IPS-18c (cell line): ENCODE measurements around the gene SLC24A3.

Experiments
- H3K4me3 ChIP-seq: 2 replicates; pipeline ENCODE4 v1.7.0; 2013; ENCODE audit warnings: low read depth, mild to moderate bottlenecking, low read length, moderate library complexity; ENCODE audit not compliant: insufficient read depth
- H3K9me3 ChIP-seq: one replicate; pipeline ENCODE4 v1.6.1; 2013; ENCODE audit warnings: mild to moderate bottlenecking, low read length, moderate library complexity; ENCODE audit not compliant: control insufficient read depth, insufficient read depth

The SLC24A3 gene

GRCh38 chr20:19412254-19412653, 199.8 kb downstream of the SLC24A3 start:
- Histone ChIP-seq H3K4me3 (no peak overlapping the region), H3K9me3 (no peaks in the 10 kb centered on the region)

GRCh38 chr20:19414600-19414999, 202.2 kb downstream of the SLC24A3 start:
- no peaks in the 10 kb centered on the region for H3K9me3 ChIP-seq
- H3K4me3 ChIP-seq = no peak overlapping the region

DNA sequence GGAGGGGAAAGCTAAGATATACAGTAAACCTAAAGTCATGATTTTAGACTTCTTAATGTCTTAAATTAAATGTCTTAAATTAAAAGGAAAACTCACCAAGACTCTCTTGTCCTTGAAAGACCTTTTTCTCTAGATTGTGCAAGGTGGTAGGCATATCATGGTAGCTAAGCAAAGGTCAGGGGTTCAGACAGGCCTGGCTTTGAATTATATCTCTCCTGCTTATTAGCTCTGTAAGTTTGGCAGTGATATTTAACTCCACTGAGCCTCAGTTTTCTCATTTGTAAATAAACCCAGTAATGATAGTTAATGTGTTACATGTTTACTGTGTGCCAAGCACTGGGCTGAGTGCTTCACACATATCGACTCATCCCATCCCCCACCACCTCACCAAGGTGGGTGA, 203.3 kb downstream of the SLC24A3 start:
- no peaks in the 10 kb centered on the region for H3K9me3 ChIP-seq
- H3K4me3 ChIP-seq = no peak overlapping the region

GRCh38 chr20:19416627-19417026, 204.2 kb downstream of the SLC24A3 start:
- H3K9me3 ChIP-seq = no peaks in the 10 kb centered on the region
- H3K4me3 ChIP-seq = no peak overlapping the region

DNA sequence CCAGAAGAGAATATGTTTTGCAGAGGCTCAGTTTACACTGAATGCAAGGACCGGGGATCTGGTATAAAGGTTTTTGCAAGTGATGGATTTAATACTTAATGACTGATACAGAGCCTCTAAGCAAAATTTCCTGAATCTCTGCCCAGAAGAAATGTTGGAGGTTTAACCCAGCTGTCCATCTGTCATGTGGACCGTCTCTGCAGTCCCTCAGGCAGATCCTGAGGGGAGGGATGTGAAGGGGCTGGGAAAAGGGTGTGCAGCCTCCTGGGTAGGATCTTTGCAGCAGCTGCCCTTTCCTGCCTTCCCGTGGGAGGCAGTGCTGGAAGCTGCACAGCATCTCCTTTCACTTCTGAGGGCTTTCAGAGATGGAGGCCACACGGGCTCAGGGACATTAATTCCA, 207.0 kb downstream of the SLC24A3 start:
- H3K4me3 ChIP-seq = no peak overlapping the region
- no peaks in the 10 kb centered on the region for H3K9me3 ChIP-seq

- no peak overlapping the region for H3K4me3 ChIP-seq
- no peaks in the 10 kb centered on the region for H3K9me3 ChIP-seq
Observed at GRCh38 chr20:19423097-19423899, 210.9 kb downstream of the SLC24A3 start.

DNA sequence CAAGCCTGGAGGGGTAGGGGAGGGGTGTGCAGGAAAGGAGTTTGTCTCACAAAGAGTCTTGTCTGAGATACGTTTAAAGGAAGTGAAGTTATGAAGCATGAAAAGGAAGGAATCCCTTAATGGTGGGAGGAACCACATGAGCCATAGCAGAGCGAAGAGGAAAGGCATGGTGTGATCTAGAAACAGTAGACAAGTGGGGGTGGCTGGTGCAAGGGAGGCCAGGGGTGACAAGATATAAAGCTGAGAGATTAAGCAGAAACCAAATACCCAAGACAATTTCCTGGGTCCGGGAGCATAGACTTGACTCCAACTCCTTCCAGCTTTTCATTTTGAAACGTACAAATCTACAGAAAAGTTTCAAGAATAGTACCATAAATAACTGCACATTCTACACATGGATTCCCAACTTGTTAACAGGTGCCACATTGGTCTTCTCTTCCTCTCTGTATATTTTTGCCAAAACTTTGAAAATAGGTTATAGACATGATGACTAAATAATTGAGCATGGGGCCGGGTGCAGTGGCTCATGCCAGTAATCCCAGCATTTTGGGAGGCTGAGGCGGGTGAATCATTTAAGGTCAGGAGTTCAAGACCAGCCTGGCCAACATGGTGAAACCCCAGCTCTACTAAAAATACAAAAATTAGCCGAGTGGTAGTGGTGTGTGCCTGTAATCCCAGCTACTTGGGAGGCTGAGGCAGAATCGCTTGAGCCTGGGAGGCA, 211.6 kb downstream of the SLC24A3 start:
- H3K9me3 ChIP-seq = no peaks in the 10 kb centered on the region
- H3K4me3 ChIP-seq = no peak overlapping the region

GRCh38 chr20:19426356-19426755, 213.9 kb downstream of the SLC24A3 start:
- Histone ChIP-seq H3K4me3 (no peak overlapping the region), H3K9me3 (no peaks in the 10 kb centered on the region)

DNA sequence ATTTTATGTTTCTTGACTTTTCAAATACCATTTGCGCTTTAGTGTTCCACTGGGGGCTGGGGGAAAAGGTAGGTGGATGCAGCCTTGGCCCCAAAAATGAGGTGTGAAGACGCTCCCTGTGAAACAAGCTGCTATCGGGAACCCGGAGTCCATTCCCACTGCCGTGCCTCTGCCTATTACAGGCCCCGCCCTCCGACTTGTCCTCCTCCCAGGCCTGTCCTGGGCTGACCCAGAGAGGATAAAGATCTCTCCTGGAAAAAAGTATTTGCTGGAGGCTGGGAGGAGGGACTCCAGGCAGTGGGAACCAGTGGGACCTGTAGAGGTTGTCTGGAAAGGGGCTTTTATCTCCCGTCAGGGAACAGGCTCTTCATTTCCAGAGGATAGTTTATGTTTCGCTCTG, 215.0 kb downstream of the SLC24A3 start:
- Histone ChIP-seq H3K4me3 (no peak overlapping the region), H3K9me3 (no peaks in the 10 kb centered on the region)

DNA sequence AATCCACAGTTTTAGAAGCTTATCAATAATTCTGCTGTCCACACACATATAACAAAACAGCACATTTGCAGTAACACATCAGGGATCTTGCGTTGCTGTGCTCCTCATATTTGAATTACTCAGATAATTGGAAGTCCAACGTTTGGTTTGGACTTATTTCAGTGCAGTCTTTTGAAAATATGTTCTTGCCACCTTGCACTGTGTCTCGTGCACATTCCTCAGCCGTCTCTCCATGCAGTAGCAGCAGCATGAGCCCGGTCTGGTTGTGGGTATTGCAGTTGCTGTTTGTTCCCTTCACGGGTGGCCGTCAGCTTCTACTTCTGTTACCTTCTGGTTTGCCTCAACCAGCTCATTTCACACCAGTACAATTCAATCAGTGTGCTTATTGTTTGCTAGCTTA, 215.5 kb downstream of the SLC24A3 start:
- no peak overlapping the region for H3K4me3 ChIP-seq
- H3K9me3 ChIP-seq = no peaks in the 10 kb centered on the region

DNA sequence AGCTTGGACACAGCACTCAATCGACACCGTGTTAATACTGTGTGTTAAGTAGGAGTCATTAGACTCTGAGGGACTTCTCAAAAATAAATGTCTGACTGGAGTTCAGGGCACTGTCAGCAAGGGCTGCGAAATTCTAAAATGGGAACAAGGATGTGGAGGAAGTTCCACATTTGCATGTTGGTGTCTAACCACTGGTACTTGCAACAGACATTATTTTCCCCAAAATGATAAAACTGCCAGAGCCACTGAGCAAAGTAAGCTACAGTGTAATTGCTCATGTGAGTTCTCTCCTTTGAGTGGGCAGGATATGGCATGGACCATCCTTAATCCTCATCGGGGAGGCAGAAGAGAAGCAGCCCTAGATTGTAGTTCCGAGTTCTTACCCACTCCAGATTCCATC, 215.9 kb downstream of the SLC24A3 start:
- no peaks in the 10 kb centered on the region for H3K9me3 ChIP-seq
- H3K4me3 ChIP-seq = no peak overlapping the region

GRCh38 chr20:19429538-19429937, 217.1 kb downstream of the SLC24A3 start:
- H3K9me3 ChIP-seq = no peaks in the 10 kb centered on the region
- no peak overlapping the region for H3K4me3 ChIP-seq

DNA sequence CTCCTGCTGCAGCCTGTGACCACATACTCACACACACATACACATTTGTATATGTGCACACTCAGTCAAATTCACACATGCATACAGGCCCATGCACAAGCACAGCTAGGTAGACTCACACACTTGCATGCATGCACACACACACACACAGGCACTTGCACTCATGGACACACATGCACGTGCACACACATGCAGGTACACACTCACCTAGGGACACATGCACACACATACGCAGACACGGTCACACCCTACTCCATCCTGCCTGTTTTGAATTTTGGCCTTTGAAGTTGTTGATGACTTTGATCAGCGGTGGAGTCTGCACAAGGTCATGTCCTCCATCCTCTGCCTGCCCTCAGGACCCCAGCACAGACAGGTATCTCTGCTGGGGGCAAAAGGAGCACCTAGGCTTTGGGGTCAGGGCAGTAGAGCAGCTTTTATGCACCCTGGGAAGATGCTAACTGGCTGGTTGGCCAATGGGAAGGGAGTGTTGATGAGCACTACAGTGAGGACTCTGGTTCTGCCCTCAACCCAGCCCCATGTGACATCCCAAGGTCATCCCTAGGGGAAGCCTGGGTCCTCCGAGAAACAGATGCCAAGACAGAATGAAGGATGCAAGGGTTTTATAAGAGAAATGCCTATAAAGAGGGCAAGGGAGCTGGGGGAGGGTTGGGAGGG, 218.3 kb downstream of the SLC24A3 start:
- Histone ChIP-seq H3K9me3 (no peaks in the 10 kb centered on the region), H3K4me3 (no peak overlapping the region)

- no peak overlapping the region for H3K4me3 ChIP-seq
- no peaks in the 10 kb centered on the region for H3K9me3 ChIP-seq
Observed at GRCh38 chr20:19431316-19431700, 218.9 kb downstream of the SLC24A3 start.

- no peak overlapping the region for H3K4me3 ChIP-seq
- no peaks in the 10 kb centered on the region for H3K9me3 ChIP-seq
Observed at GRCh38 chr20:19431906-19432305, 219.5 kb downstream of the SLC24A3 start.

GRCh38 chr20:19433371-19434350, 221.2 kb downstream of the SLC24A3 start:
- Histone ChIP-seq H3K4me3 (no peak overlapping the region), H3K9me3 (no peaks in the 10 kb centered on the region)

- no peaks in the 10 kb centered on the region for H3K9me3 ChIP-seq
- no peak overlapping the region for H3K4me3 ChIP-seq
Observed at GRCh38 chr20:19435316-19435715, 222.9 kb downstream of the SLC24A3 start.
